Adrenal gland (tissue), 12 donors: ENCODE results near the gene GRB14. TPM values are rescaled to one million over a fixed set of nuclear protein-coding genes. Genes with fewer than 3 reads are reported as not detected.

Source experiments
- DNase-seq, 7 donors: peaks; one replicate each; pipeline ENCODE4 v3.0.0-alpha.2; 2019 to 2020
- H3K27ac ChIP-seq, 5 donors: fragments of 200-600 bp; sonication (generic) in 4 of 5; 1 replicate in 3 of 5; 2 replicates in 2 of 5; pipeline versions ENCODE4 v1.5.1 to v1.8.0; 2016 to 2020; ENCODE audit warnings: mild to moderate bottlenecking in 1 of 5
- H3K27me3 ChIP-seq: fragments of 200-600 bp; 2 replicates; pipeline ENCODE4 v1.8.0; 2021
- H3K36me3 ChIP-seq, 2 donors: fragments of 200-600 bp; replicated peaks in 1 of 2; 1 replicate in 1 of 2; 2 replicates in 1 of 2; pipeline versions ENCODE4 v1.5.1 to v1.8.0; 2018 to 2022
- H3K4me1 ChIP-seq, 2 donors: fragments of 200-600 bp; replicated peaks in 1 of 2; 1 replicate in 1 of 2; 2 replicates in 1 of 2; pipeline versions ENCODE4 v1.5.1 to v1.8.0; 2018 to 2021
- H3K4me3 ChIP-seq, 4 donors: fragments of 200-600 bp; sonication (generic) in 3 of 4; one replicate each; pipeline ENCODE4 v1.5.1; 2016 to 2018
- H3K9me3 ChIP-seq, 3 donors: fragments of 200-600 bp; sonication (generic) in 1 of 3; replicated peaks in 1 of 3; 1 replicate in 2 of 3; 2 replicates in 1 of 3; pipeline versions ENCODE4 v1.5.1 to v1.8.0; 2016 to 2021
- CTCF ChIP-seq, 6 experiments: fragments of 450-650 bp in 4 of 6; fragments of 200-600 bp in 2 of 6; sonication (generic) in 1 of 6; IDR thresholded peaks; 1 replicate in 5 of 6; 2 replicates in 1 of 6; pipeline versions ENCODE4 v1.5.1 to v1.8.0; 2016 to 2021; ENCODE audit warnings: antibody characterized with exemption in 6 of 6, mild to moderate bottlenecking in 2 of 6, moderate library complexity in 1 of 6
- POLR2A ChIP-seq, 2 donors: fragments of 450-650 bp; IDR thresholded peaks; one replicate each; pipeline ENCODE4 v1.6.1; 2017; ENCODE audit warnings: antibody characterized with exemption in 2 of 2, mild to moderate bottlenecking in 2 of 2, moderate library complexity in 1 of 2
- WGBS, 4 donors: extraction: QIAGEN DNeasy Blood & Tissue Kit in 2 of 4; methylation state at CpG; one replicate each; pipeline versions ENCODE4 v1.1.5 to v1.1.7; 2013 to 2017; 5-methylcytosine and 5-hydroxymethylcytosine counted together
- intact Hi-C, 2 donors: fragments of 100-400 bp; cut with DNase I; formaldehyde crosslinking; loops; one replicate each; pipeline versions ENCODE4 v1.14.1 to v1.15.0; 2022 to 2023
- polyA plus RNA-seq, 3 donors: library from polyadenylated mRNA; stranded (reverse); fragments of 200-250 nt in 2 of 3; fragments of 350-450 nt in 1 of 3; fragmentation: Illumina TruSeq in 1 of 3; extraction: RNeasy Lipid Tissue Mini Kit (QIAGEN cat#74804) in 1 of 3; gene quantifications; one replicate each; pipeline ENCODE4 v1.2.3, GENCODE V29; 2013 to 2014
- total RNA-seq, 9 donors: library from RNA; depleted of rRNA in 4 of 9; stranded (reverse); fragments of >200 nt in 4 of 9; fragments of 120-200 nt in 1 of 9; fragmentation: NEBNext Ultra II Directional in 1 of 9; extraction: Animal tissue kit (Norgen Biotek cat#: 25700) in 1 of 9; gene quantifications; one replicate each; pipeline versions ENCODE4 v1.1.0 to v1.2.4, GENCODE V29; 2013 to 2023
- donor health status: healthy with polysubstance abuse.
- donor health status: Bipolar disorder and iron deficiency.
- donor health status: DM: yes; HTN: yes; CAD: no.
- donor health status: DM: no; HTN: no; CAD: no.
- donor health status: DM: no; HTN: no; CAD: no.
- donor health status: DM: yes; HTN: yes; CAD: no.

GRB14 gene
- total and polyA plus RNA-seq, 12 donors = 4.8 to 280 (median 40.7) TPM

GRCh38 chr2:164530464-164530863, 90.8 kb downstream of the GRB14 start:
- TF ChIP-seq CTCF (IDR thresholded peaks at IDR 0.05) = no peak
- TF ChIP-seq POLR2A (IDR thresholded peaks at IDR 0.05) = no peak
- no peak overlapping the region for H3K4me3 ChIP-seq
- intact Hi-C loops = no loop called here
- no peak for DNase-seq
- no peaks in the 10 kb centered on the region for H3K9me3 ChIP-seq
- no peak overlapping the region for H3K27ac ChIP-seq
- WGBS, 4 donors = 88 to 100% (median 95%) methylated on average over 1 of the region's 1 CpG
- peaks cover 0 to 3% of the 10 kb centered on the region in 2 donors for H3K4me1 ChIP-seq
- H3K27me3 ChIP-seq = no peaks in the 10 kb centered on the region
- no peaks in the 10 kb centered on the region for H3K36me3 ChIP-seq

- no peaks in the 10 kb centered on the region for H3K9me3 ChIP-seq
- H3K27me3 ChIP-seq = no peaks in the 10 kb centered on the region
- no peak overlapping the region for H3K27ac ChIP-seq
- intact Hi-C loops = no loop called here
- TF ChIP-seq CTCF (IDR thresholded peaks at IDR 0.05) = no peak
- no peak for TF ChIP-seq POLR2A (IDR thresholded peaks at IDR 0.05)
- no peaks in the 10 kb centered on the region for H3K36me3 ChIP-seq
- no peaks in the 10 kb centered on the region for H3K4me1 ChIP-seq
- DNase-seq = no peak
- H3K4me3 ChIP-seq = no peak overlapping the region
- 72 to 92% (median 82%) methylated on average over 1 of the region's 1 CpG for WGBS, 4 donors
Observed at GRCh38 chr2:164523726-164524125, 97.6 kb downstream of the GRB14 start.

- Histone ChIP-seq H3K4me3 (no peak overlapping the region), H3K27me3 (no peaks in the 10 kb centered on the region), H3K9me3 (no peaks in the 10 kb centered on the region), H3K36me3 (no peaks in the 10 kb centered on the region), H3K4me1 (no peaks in the 10 kb centered on the region), H3K27ac (no peak overlapping the region)
- DNase-seq = no peak
- 71 to 77% (median 74%) methylated on average over 3 of the region's 3 CpGs for WGBS, 4 donors
- TF ChIP-seq POLR2A (IDR thresholded peaks at IDR 0.05) (no peak), CTCF (IDR thresholded peaks at IDR 0.05) (no peak)
- intact Hi-C loops = no loop called here
Observed at GRCh38 chr2:164523009-164523408, 98.3 kb downstream of the GRB14 start.

GRCh38 chr2:164522561-164522981, 98.7 kb downstream of the GRB14 start:
- no peak for TF ChIP-seq POLR2A (IDR thresholded peaks at IDR 0.05)
- TF ChIP-seq CTCF (IDR thresholded peaks at IDR 0.05) = no peak
- no peak overlapping the region for H3K4me3 ChIP-seq
- intact Hi-C loops = no loop called here
- no peak for DNase-seq
- WGBS, 4 donors = 85 to 90% (median 88%) methylated on average over 3 of the region's 3 CpGs
- no peaks in the 10 kb centered on the region for H3K27me3 ChIP-seq
- no peak overlapping the region for H3K27ac ChIP-seq
- H3K4me1 ChIP-seq = no peaks in the 10 kb centered on the region
- H3K36me3 ChIP-seq = no peaks in the 10 kb centered on the region
- no peaks in the 10 kb centered on the region for H3K9me3 ChIP-seq
